Omental fat pad (tissue), 4 donors: ENCODE measurements around the gene KLHL25. TPM values are rescaled to one million over a fixed set of nuclear protein-coding genes. Genes with fewer than 3 reads are reported as not detected.

Experiments
- ATAC-seq: fragments of 150-250 bp; one replicate; pipeline ENCODE4 v1.9.1; 2016; ENCODE audit warnings: mild to moderate bottlenecking, moderate library complexity; ENCODE audit not compliant: low FRiP score
- DNase-seq: peaks from one replicate; pipeline ENCODE4 v3.0.0-alpha.2; 2019; ENCODE audit warnings: low spot score
- CTCF ChIP-seq, 3 donors: fragments of 450-650 bp; IDR thresholded peaks; one replicate each; pipeline ENCODE4 v1.5.1; 2016 to 2017; ENCODE audit warnings: antibody characterized with exemption in 3 of 3, mild to moderate bottlenecking in 3 of 3, moderate library complexity in 2 of 3
- total RNA-seq, 4 donors: library from RNA; depleted of rRNA; stranded (reverse); fragments of >200 nt; gene quantifications; one replicate each; pipeline ENCODE4 v1.1.0, GENCODE V29; 2016

KLHL25 gene
- total RNA-seq, 4 donors from 2014 or later: 12.0 to 45.8 (median 22.3) TPM

- no peak for ATAC-seq
- no peak for TF ChIP-seq CTCF (IDR thresholded peaks at IDR 0.05)
Measured at GRCh38 chr15:85763673-85764633, 30.8 kb downstream of the KLHL25 start.

GRCh38 chr15:85763157-85763556 lies 31.6 kb downstream of the KLHL25 start:
- no peak for DNase-seq
- no peak for TF ChIP-seq CTCF (IDR thresholded peaks at IDR 0.05)
- ATAC-seq: no peak

More at GRCh38 chr15:85763673-85764633, 30.8 kb downstream of the KLHL25 start:
- no peak for DNase-seq

- TF ChIP-seq CTCF (IDR thresholded peaks at IDR 0.05): no peak
- ATAC-seq (no peak), DNase-seq (no peak)
Measured at GRCh38 chr15:85762756-85763127, 32.0 kb downstream of the KLHL25 start.

GRCh38 chr15:85762039-85762755 lies 32.5 kb downstream of the KLHL25 start:
- no peak for DNase-seq
- no peak for ATAC-seq
- TF ChIP-seq CTCF (IDR thresholded peaks at IDR 0.05): no peak

GRCh38 chr15:85761635-85762034 lies 33.1 kb downstream of the KLHL25 start:
- DNase-seq (no peak), ATAC-seq (no peak)
- no peak for TF ChIP-seq CTCF (IDR thresholded peaks at IDR 0.05)

GRCh38 chr15:85760531-85761371 lies 34.0 kb downstream of the KLHL25 start:
- no peak for DNase-seq
- ATAC-seq: no peak
- TF ChIP-seq CTCF (IDR thresholded peaks at IDR 0.05): no peak
